ENCODE results near the gene GALNT13. TPM values are rescaled to one million over a fixed set of nuclear protein-coding genes. Genes with fewer than 3 reads are reported as not detected.
A peak's percentile ranks its signal among the peaks of the same experiment; 100 is the strongest.

Gene GALNT13
- polyA plus RNA-seq, 4 donors = 2.2 to 6.7 (median 2.7) TPM

GRCh38 chr2:154289870-154290269 lies 418.1 kb downstream of the GALNT13 start:
- DNase-seq (ENCODE audit: low read depth in 4 of 4, low spot score in 3 of 4) = no peak

DNA sequence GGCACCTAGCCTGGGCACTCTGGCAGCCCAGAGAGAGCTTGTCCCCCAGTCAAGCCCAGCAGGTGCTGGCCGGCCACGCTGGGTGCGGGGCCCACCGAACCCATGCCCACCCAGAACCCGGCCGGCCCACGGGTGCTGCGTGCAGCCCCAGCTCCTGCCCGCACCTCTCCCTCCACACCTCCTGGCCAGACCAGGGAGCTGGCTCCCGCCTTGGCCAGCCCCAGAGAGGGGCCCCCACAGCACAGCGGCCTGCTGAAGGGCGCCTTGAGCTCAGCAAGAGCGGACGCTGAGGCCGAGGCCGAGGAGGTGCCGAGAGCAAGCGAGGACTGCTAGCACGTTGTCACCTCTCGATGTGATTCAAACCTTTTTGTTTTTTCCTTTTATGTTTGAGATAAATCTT lies 419.8 kb downstream of the GALNT13 start:
- no peak for DNase-seq (ENCODE audit: low read depth in 4 of 4, low spot score in 3 of 4)

GRCh38 chr2:154291927-154292326 lies 420.2 kb downstream of the GALNT13 start:
- DNase-seq (ENCODE audit: low read depth in 4 of 4, low spot score in 3 of 4) = no peak

- no peak for DNase-seq (ENCODE audit: low read depth in 4 of 4, low spot score in 3 of 4)
Measured at GRCh38 chr2:154293864-154294263, 422.1 kb downstream of the GALNT13 start.

GRCh38 chr2:154306266-154306970 lies 434.7 kb downstream of the GALNT13 start:
- no peak for DNase-seq (ENCODE audit: low read depth in 4 of 4, low spot score in 3 of 4)

DNA sequence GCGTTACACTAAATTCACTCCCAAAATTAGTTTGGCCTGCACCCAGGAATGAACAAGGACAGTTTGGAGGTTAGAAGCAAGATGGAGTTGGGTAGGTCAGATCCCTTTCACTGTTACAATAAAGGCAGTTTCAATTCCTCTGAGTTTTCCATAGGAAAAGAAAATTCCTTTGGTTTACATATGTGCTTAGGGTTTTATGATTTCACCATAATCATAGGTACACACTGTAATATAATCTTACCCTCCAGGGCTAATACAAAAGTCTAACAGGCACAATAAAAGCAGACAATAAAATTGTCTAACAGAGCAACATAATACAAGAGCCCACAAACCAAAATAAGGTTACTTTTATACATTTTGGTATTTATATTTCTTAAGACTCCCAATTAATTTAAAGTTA lies 435.3 kb downstream of the GALNT13 start:
- DNase-seq (ENCODE audit: low read depth in 4 of 4, low spot score in 3 of 4) = no peak

DNA sequence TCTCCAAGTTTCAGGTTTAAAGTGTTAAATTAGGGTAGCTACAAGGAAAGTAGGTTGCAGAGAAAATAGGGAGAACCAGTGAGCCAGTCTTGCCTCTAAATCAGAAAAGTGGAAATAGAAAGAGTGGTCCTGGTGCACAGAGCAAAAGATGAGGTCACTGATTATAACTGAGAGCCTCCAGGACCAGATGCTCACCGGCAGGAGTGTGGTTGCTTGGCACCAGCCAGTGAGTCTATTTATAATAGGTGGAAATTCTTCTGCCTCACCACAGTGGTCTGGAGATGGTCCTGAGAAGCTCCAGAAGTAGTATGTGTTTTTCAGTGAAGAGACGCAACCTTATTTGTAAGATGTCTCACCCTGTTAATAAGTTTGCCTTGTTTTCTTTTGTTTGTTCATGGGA lies 452.9 kb downstream of the GALNT13 start:
- no peak for DNase-seq (ENCODE audit: low read depth in 4 of 4, low spot score in 3 of 4)

DNA sequence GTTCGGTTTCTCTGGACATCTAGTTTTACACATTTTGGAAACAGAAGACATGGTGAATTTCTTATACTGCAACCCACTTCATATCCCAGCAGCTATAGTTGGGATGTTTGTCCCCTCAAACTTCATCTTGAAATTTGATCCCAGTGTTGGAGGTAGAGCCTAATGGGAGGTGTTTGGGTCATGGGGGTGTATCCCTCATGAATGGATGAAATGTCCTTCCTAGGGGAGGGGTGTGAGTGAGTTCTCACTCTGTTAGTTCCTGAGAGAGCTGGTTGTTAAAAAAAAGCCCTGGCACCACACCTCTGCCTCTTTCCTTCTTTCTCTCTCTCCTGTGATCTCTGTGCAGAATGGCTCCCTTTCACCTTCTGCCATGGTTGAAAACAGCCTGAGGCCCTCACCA lies 457.8 kb downstream of the GALNT13 start:
- no peak for DNase-seq (ENCODE audit: low read depth in 4 of 4, low spot score in 3 of 4)

DNA sequence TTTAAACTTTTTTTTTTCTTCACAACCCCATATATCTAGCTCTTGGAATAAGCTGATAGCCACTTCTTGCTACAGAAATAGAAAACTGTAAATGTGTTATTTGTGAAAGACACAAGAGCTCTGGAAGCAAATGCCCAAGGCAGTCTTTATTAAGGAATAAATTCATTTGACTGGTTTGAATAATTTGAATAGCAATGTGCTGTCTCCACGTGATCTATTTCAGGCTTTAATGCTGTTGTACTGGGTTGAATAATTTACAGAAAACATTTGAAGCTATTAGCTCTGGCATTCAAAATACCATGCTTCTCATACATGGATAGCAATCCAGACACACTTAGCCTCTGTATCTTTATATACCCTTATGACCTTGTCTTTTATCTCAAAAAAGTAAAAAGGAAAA lies 460.1 kb downstream of the GALNT13 start:
- no peak for DNase-seq (ENCODE audit: low read depth in 4 of 4, low spot score in 3 of 4)

- DNase-seq (ENCODE audit: low read depth in 4 of 4, low spot score in 3 of 4) = no peak
Measured at GRCh38 chr2:154336201-154336600, 464.5 kb downstream of the GALNT13 start.

GRCh38 chr2:154338352-154338967 lies 466.7 kb downstream of the GALNT13 start:
- no peak for DNase-seq (ENCODE audit: low read depth in 4 of 4, low spot score in 3 of 4)

DNA sequence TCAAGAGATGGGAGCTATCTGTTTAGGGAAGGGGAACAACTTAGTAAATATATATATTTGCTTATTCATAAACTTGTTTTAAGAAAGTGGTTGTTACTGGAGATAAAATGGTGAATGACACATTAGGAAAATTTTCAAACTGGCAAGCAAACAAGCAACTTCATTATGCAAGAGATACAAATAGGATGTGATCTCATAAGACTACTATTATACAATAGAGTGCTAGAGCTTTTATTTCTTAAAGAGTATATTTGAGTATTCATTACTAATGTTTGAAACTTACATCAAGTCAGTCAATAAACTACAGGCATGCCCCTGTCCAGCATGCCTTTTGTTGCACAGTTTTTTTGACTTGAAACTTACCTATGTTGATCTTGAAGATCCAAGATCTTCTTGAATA lies 471.6 kb downstream of the GALNT13 start:
- DNase-seq (ENCODE audit: low read depth in 4 of 4, low spot score in 3 of 4) = no peak

GRCh38 chr2:154350911-154351310 lies 479.2 kb downstream of the GALNT13 start:
- DNase-seq (ENCODE audit: low read depth in 4 of 4, low spot score in 3 of 4) = no peak

DNA sequence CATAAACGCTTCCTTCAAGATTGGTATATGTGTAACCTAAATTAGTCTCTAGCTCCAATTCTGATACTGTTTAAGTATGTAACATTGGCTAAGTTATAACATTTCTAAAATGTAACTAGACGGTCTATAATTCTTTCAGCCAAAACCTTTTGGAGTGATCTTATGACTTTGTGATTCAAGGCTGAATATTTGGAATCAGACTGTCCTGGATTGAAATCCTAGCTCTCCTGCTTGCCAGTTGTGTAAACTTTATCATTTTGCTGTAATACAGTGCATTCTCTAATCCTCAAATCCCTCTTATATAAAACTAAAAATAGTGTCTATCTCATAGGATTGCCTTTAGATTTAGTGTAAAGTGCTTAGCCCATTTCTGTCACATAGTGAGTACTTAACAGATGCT lies 489.6 kb downstream of the GALNT13 start:
- DNase-seq (ENCODE audit: low read depth in 4 of 4, low spot score in 3 of 4) = no peak

- no peak for DNase-seq (ENCODE audit: low read depth in 4 of 4, low spot score in 3 of 4)
Measured at GRCh38 chr2:154368153-154368552, 496.4 kb downstream of the GALNT13 start.

GRCh38 chr2:154370873-154371272 lies 499.2 kb downstream of the GALNT13 start:
- DNase-seq (ENCODE audit: low read depth in 4 of 4, low spot score in 3 of 4) = no peak

DNA sequence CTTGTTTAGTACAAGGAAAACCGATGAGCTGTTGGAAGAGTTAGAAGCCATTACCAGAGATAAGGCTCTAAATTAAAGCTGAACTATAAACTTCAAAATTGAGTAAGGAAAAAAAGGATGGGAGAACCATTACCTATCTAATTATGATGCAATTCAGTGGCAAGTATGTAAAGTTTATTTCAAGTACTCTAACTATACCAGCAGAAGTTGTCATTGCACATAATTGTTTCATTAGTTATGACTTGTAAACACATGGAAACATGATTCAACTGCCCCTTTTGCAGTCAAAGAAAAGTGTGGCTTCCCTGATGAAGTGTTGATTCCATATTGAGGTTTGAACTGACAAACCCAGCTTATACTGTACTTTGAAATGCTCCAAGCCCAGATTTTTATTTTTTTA lies 502.7 kb downstream of the GALNT13 start:
- DNase-seq (ENCODE audit: low read depth in 4 of 4, low spot score in 3 of 4) = no peak

GRCh38 chr2:154375579-154375931 lies 503.8 kb downstream of the GALNT13 start:
- peak; percentile 12 to 29 (median 26) for DNase-seq (ENCODE audit: low read depth in 4 of 4, low spot score in 3 of 4)

DNA sequence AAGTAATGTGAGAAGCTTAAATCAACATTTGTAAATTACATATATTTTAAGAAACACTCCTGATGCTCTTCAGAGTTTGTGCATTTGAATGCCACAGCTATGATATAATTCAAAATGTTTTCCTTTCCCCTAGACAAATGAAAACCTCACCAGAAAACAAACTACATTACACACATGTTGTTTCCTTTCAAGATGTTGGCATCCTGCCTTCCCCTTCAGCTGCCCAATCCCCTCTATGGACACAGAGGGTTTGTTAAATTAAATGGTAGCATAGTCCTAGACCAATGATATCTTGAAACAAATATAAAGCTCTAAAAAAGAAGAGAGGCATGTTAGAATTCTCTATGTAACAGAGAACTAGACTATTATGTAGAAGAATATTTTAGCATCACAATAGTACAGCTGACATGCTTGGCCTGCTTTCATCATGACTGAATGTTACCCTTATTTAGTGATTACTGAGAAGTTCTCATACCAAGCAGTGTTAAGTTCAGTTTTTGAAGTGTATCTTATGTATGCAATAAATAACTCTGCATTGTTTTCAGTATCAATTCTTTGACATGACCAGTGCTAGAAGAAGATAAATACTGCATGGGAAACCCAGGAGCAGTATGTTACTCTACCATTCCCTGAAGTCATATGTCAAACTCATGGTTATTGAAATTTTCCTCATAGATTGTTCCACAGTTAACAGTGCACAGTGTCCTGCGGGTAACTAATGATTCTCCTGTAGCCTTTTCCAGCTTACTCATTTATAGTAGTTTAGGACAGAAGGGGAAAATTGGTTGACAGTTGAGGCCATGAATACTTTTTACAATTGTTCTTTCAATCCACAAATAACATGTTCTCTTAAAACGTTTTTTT lies 510.4 kb downstream of the GALNT13 start:
- DNase-seq (ENCODE audit: low read depth in 4 of 4, low spot score in 3 of 4) = no peak

DNA sequence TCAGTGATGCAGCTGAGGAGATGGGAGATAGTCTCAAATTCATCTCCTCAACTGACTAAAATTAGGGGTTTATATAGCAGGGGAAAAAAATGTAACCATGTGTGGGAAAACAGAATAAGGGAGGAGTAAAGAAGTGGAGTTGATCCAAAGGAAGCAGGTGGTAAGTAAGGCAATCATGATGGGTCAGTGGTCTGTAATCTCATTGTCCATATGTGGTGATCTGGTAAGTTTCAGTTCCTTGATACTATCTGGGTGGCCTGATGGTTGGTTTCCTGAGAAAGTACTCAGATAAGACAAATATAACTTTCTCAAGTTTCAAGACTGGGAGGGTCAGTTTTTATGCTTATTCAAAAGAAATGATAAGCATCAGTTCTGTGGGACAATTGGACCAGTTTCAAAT lies 514.5 kb downstream of the GALNT13 start:
- DNase-seq (ENCODE audit: low read depth in 4 of 4, low spot score in 3 of 4) = no peak

- no peak for DNase-seq (ENCODE audit: low read depth in 4 of 4, low spot score in 3 of 4)
Measured at GRCh38 chr2:154391051-154391450, 519.3 kb downstream of the GALNT13 start.

- DNase-seq (ENCODE audit: low read depth in 4 of 4, low spot score in 3 of 4) = no peak
Measured at GRCh38 chr2:154392256-154392655, 520.5 kb downstream of the GALNT13 start.
